Activated B cell treated with CpG ODN at 0.5 μM for 24 hours (primary cell): ENCODE data around the gene PTPN4. TPM values are rescaled to one million over a fixed set of nuclear protein-coding genes. Genes with fewer than 3 reads are reported as not detected.

ENCODE experiments used
- ATAC-seq: fragments of 200-7000 bp; cut with Tn5 transposase; one replicate; pipeline ENCODE4 v1.10.0; 2021; ENCODE audit warnings: low read depth, mild to moderate bottlenecking, moderate library complexity
- CTCF ChIA-PET: fragments of 350-600 bp; sonication (Branson Sonifier 250); formaldehyde crosslinking; loops from one replicate; lab custom pipeline; 2021; ENCODE audit warnings: antibody characterized with exemption; lab: Charles Lee
- POLR2A ChIA-PET: fragments of 350-600 bp; sonication (Branson Sonifier 250); formaldehyde crosslinking; loops from one replicate; lab custom pipeline; 2021; ENCODE audit warnings: antibody characterized with exemption; lab: Charles Lee
- DNase-seq: peaks from one replicate; pipeline ENCODE4 v3.0.0; 2022
- H3K27ac Mint-ChIP-seq: one replicate; pipeline ENCODE4 v1.8.0; 2020; ENCODE audit warnings: mixed read lengths
- H3K27me3 Mint-ChIP-seq: one replicate; pipeline ENCODE4 v1.8.0; 2021; ENCODE audit warnings: mixed read lengths
- H3K36me3 Mint-ChIP-seq: one replicate; pipeline ENCODE4 v1.8.0; 2021; ENCODE audit warnings: low read depth, mixed read lengths
- H3K4me1 Mint-ChIP-seq: one replicate; pipeline ENCODE4 v1.8.0; 2021; ENCODE audit warnings: mixed read lengths
- H3K4me3 Mint-ChIP-seq: one replicate; pipeline ENCODE4 v1.8.0; 2020; ENCODE audit warnings: mild to moderate bottlenecking, mixed read lengths
- H3K9me3 Mint-ChIP-seq: one replicate; pipeline ENCODE4 v1.8.0; 2020; ENCODE audit warnings: mixed read lengths
- CTCF ChIP-seq: fragments of 200-600 bp; IDR thresholded peaks from one replicate; pipeline ENCODE4 v1.8.0; 2022; ENCODE audit warnings: antibody characterized with exemption, mild to moderate bottlenecking
- intact Hi-C: fragments of 100-400 bp; cut with micrococcal nuclease; formaldehyde crosslinking; loops from one replicate; pipeline ENCODE4 v1.15.1; 2024
- total RNA-seq: library from RNA; stranded (reverse); gene quantifications from 2 replicates; pipeline ENCODE4 v1.2.3, GENCODE V29; 2022

Gene PTPN4
- total RNA-seq, 1 donor from 2014 or later = 41.2 TPM

GRCh38 chr2:119713819-119714490, 45.8 kb upstream of the PTPN4 start:
- DNase-seq = no peak
- Mint-ChIP-seq H3K4me1 (no peaks in the 10 kb centered on the region), H3K27ac (no peak overlapping the region), H3K36me3 (no peaks in the 10 kb centered on the region), H3K4me3 (no peak overlapping the region), H3K9me3 (no peaks in the 10 kb centered on the region), H3K27me3 (peaks cover 2% of the 10 kb centered on the region)
- intact Hi-C loops = no loop called here
- POLR2A ChIA-PET = interaction anchor here (0.6 kb wide), 1 partner anchor 518 kb away, joined by 5 read pairs; no protein-coding TSS in a partner anchor
- no peak for ATAC-seq
- no peak for TF ChIP-seq CTCF
- CTCF ChIA-PET = no interaction called here

- Mint-ChIP-seq H3K4me1 (no peaks in the 10 kb centered on the region), H3K9me3 (no peaks in the 10 kb centered on the region), H3K27ac (no peak overlapping the region), H3K36me3 (no peaks in the 10 kb centered on the region), H3K4me3 (no peak overlapping the region), H3K27me3 (peaks cover 2% of the 10 kb centered on the region)
- intact Hi-C loops = no loop called here
- CTCF ChIA-PET = interaction anchor here (0.9 kb wide), 1 partner anchor 12 kb away, joined by 4 read pairs; no protein-coding TSS in a partner anchor
- TF ChIP-seq CTCF = no peak
- ATAC-seq (no peak), DNase-seq (no peak)
- POLR2A ChIA-PET = no interaction called here
Observed at GRCh38 chr2:119715409-119716283, 44.1 kb upstream of the PTPN4 start.

GRCh38 chr2:119716284-119716672, 43.4 kb upstream of the PTPN4 start:
- DNase-seq = no peak
- no peaks in the 10 kb centered on the region for H3K4me1 Mint-ChIP-seq
- no peak overlapping the region for H3K4me3 Mint-ChIP-seq
- intact Hi-C loops = no loop called here
- no peak for TF ChIP-seq CTCF
- H3K9me3 Mint-ChIP-seq = no peaks in the 10 kb centered on the region
- ChIA-PET CTCF (no interaction called here), POLR2A (no interaction called here)
- H3K27me3 Mint-ChIP-seq = peaks cover 2% of the 10 kb centered on the region
- H3K36me3 Mint-ChIP-seq = no peaks in the 10 kb centered on the region
- no peak overlapping the region for H3K27ac Mint-ChIP-seq
- no peak for ATAC-seq

GRCh38 chr2:119718501-119719260, 41.0 kb upstream of the PTPN4 start:
- POLR2A ChIA-PET = no interaction called here
- DNase-seq (no peak), ATAC-seq (no peak)
- no peaks in the 10 kb centered on the region for H3K9me3 Mint-ChIP-seq
- no peaks in the 10 kb centered on the region for H3K27me3 Mint-ChIP-seq
- TF ChIP-seq CTCF = no peak
- H3K4me1 Mint-ChIP-seq = no peaks in the 10 kb centered on the region
- intact Hi-C loops = no loop called here
- CTCF ChIA-PET = interaction anchor here (2.4 kb wide), 1 partner anchor 16 kb away, joined by 11 read pairs; no protein-coding TSS in a partner anchor
- H3K36me3 Mint-ChIP-seq = no peaks in the 10 kb centered on the region
- H3K4me3 Mint-ChIP-seq = no peak overlapping the region
- no peak overlapping the region for H3K27ac Mint-ChIP-seq
